ENCODE measurements around the gene SERPINF2.
"Not testable (repeated sequence)": the region's sequence is repeated elsewhere in the genome, so short reads cannot be mapped to it uniquely, and the experiment has no call there.

The SERPINF2 gene

GRCh38 chr17:1742371-1743087 lies at the start of gene SERPINF2:
SERPINF2 (plus strand) TSS chr17:1742871; CDS start chr17:1744996, 2,125 bp downstream.
- Histone ChIP-seq H3K4me3 (no peak within 1 kb of the TSS), H3K36me3 (ENCODE audit: insufficient read depth, low read length) (no peaks in the 10 kb centered on the region), H3K9ac (ENCODE audit: insufficient read length) (no peak within 1 kb of the TSS), H3K9me3 (ENCODE audit: low read depth, low read length) (no peaks in the 10 kb centered on the region), H3K27ac (no peak within 1 kb of the TSS)
- no peak for TF ChIP-seq EZH2 (IDR thresholded peaks at IDR 0.05)
- no peak for TF ChIP-seq FOXP2 (optimal IDR thresholded peaks at IDR 0.05; ENCODE audit: control extremely low read depth, extremely low read length, insufficient read depth)
- no peak for TF ChIP-seq POLR2AphosphoS5 (IDR thresholded peaks at IDR 0.05; ENCODE audit: borderline replicate concordance, low read depth, low read length)
- no peak for DNase-seq (ENCODE audit: low read depth, low spot score)

DNA sequence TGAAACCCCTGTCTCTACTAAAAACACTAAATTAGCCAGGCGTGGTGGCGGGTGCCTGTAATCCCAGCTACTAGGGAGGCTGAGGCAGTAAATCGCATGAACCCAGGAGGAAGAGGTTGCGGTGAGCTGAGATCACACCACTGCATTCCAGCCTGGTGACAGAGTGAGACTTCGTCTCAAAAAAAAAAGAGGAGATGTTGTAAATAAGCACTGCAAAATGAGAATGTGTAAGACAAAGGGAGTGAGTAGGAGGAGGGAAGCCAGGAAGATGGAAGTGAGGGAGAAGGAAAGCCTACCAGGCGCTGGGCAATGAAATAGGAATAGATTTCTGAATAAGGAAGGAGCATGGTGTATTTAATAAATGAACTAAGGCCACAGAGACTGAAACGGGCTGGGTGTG lies 49.3 kb upstream of the SERPINF2 start:
- no peak for DNase-seq (ENCODE audit: low read depth, low spot score)
- TF ChIP-seq FOXP2 (optimal IDR thresholded peaks at IDR 0.05; ENCODE audit: control extremely low read depth, extremely low read length, insufficient read depth), result no peak
- no peak for TF ChIP-seq EZH2 (IDR thresholded peaks at IDR 0.05)
- no peak for TF ChIP-seq POLR2AphosphoS5 (IDR thresholded peaks at IDR 0.05; ENCODE audit: borderline replicate concordance, low read depth, low read length)
- Histone ChIP-seq H3K9ac (ENCODE audit: insufficient read length) (no peak overlapping the region), H3K36me3 (ENCODE audit: insufficient read depth, low read length) (no peaks in the 10 kb centered on the region), H3K4me3 (no peak overlapping the region), H3K9me3 (ENCODE audit: low read depth, low read length) (no peaks in the 10 kb centered on the region), H3K27ac (no peak overlapping the region)

DNA sequence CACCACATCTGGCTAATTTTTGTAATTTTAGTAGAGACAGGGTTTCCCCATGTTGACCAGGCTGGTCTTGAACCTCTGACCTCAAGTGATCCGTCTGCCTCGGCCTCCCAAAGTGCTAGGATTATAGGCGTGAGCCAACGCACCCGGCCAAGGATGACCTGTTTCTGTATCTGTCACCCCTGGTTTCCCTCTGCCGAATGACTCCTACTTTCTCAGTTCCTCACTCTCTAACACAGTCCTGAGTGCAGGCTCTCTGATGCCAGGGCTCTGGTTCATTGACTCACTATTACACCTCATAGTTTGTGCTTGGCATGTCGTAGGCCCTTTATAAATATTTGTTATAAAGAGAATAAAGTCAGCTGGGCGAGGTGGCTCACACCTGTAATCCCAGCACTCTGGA lies 47.3 kb upstream of the SERPINF2 start:
- TF ChIP-seq FOXP2 (optimal IDR thresholded peaks at IDR 0.05; ENCODE audit: control extremely low read depth, extremely low read length, insufficient read depth) (no peak), POLR2AphosphoS5 (IDR thresholded peaks at IDR 0.05; ENCODE audit: borderline replicate concordance, low read depth, low read length) (no peak), EZH2 (IDR thresholded peaks at IDR 0.05) (no peak)
- no peak for DNase-seq (ENCODE audit: low read depth, low spot score)
- H3K9ac ChIP-seq (ENCODE audit: insufficient read length), result no peak overlapping the region
- no peak overlapping the region for H3K27ac ChIP-seq
- H3K9me3 ChIP-seq (ENCODE audit: low read depth, low read length), result no peaks in the 10 kb centered on the region
- no peaks in the 10 kb centered on the region for H3K36me3 ChIP-seq (ENCODE audit: insufficient read depth, low read length)
- no peak overlapping the region for H3K4me3 ChIP-seq

- no peak for TF ChIP-seq FOXP2 (optimal IDR thresholded peaks at IDR 0.05; ENCODE audit: control extremely low read depth, extremely low read length, insufficient read depth)
- TF ChIP-seq EZH2 (IDR thresholded peaks at IDR 0.05), result no peak
- TF ChIP-seq POLR2AphosphoS5 (IDR thresholded peaks at IDR 0.05; ENCODE audit: borderline replicate concordance, low read depth, low read length), result no peak
- no peak overlapping the region for H3K4me3 ChIP-seq
- H3K9ac ChIP-seq (ENCODE audit: insufficient read length), result no peak overlapping the region
- H3K27ac ChIP-seq, result no peak overlapping the region
- no peak for DNase-seq (ENCODE audit: low read depth, low spot score)
- no peaks in the 10 kb centered on the region for H3K9me3 ChIP-seq (ENCODE audit: low read depth, low read length)
- H3K36me3 ChIP-seq (ENCODE audit: insufficient read depth, low read length), result no peaks in the 10 kb centered on the region
Observed at GRCh38 chr17:1697681-1698080, 45.0 kb upstream of the SERPINF2 start.

DNA sequence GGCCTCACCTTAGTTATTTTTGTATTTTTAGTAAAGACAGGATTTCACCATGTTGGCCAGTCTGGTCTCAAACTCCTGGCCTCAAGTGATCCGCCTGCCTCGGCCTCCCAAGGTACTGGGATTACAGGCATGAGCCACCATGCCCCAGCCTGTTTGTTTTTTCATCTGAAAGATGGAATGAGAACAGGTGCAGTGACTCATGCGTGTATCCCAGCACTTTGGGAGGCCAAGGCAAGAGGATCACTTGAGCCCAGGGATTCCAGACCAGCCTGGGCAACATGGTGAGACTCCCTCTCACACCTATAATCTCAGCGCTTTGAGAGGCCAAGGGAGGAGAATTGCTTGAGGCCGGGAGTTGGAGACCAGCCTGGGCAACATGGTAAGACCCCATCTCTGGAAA lies 42.8 kb upstream of the SERPINF2 start:
- not testable (repeated sequence) for H3K36me3 ChIP-seq (ENCODE audit: insufficient read depth, low read length); H3K9ac ChIP-seq (ENCODE audit: insufficient read length); H3K27ac ChIP-seq; DNase-seq (ENCODE audit: low read depth, low spot score); H3K9me3 ChIP-seq (ENCODE audit: low read depth, low read length); H3K4me3 ChIP-seq

GRCh38 chr17:1703063-1703462 lies 39.6 kb upstream of the SERPINF2 start:
- no peak overlapping the region for H3K9ac ChIP-seq (ENCODE audit: insufficient read length)
- TF ChIP-seq POLR2AphosphoS5 (IDR thresholded peaks at IDR 0.05; ENCODE audit: borderline replicate concordance, low read depth, low read length) (no peak), FOXP2 (optimal IDR thresholded peaks at IDR 0.05; ENCODE audit: control extremely low read depth, extremely low read length, insufficient read depth) (no peak), EZH2 (IDR thresholded peaks at IDR 0.05) (no peak)

DNA sequence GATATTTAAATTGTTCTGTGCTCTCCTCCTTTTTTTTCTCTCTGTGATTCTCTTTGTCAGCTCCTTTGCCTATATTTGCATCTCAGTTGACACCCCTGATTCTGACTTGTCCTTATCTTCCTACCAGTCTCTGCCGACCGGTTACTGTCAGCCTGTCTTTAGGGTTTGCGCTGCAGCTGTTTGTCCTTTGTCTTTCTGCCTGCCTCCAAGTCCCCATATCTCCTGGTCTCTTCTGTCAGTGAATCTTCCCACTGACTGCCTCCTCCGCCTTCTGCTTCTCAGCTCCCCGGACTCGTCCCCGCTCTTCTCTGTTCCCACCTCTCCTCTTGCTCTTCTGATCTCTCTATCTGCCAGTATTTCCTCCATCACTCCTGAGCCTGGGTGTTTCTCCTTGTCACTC lies 37.7 kb upstream of the SERPINF2 start:
- H3K36me3 ChIP-seq (ENCODE audit: insufficient read depth, low read length), result no peaks in the 10 kb centered on the region

More at GRCh38 chr17:1703063-1703462, 39.6 kb upstream of the SERPINF2 start:
- no peaks in the 10 kb centered on the region for H3K9me3 ChIP-seq (ENCODE audit: low read depth, low read length)
- no peak overlapping the region for H3K27ac ChIP-seq
- DNase-seq (ENCODE audit: low read depth, low spot score), result no peak
- no peaks in the 10 kb centered on the region for H3K36me3 ChIP-seq (ENCODE audit: insufficient read depth, low read length)
- no peak overlapping the region for H3K4me3 ChIP-seq

GRCh38 chr17:1707107-1707506 lies 35.6 kb upstream of the SERPINF2 start:
- TF ChIP-seq POLR2AphosphoS5 (IDR thresholded peaks at IDR 0.05; ENCODE audit: borderline replicate concordance, low read depth, low read length) (no peak), EZH2 (IDR thresholded peaks at IDR 0.05) (no peak), FOXP2 (optimal IDR thresholded peaks at IDR 0.05; ENCODE audit: control extremely low read depth, extremely low read length, insufficient read depth) (no peak)
- DNase-seq (ENCODE audit: low read depth, low spot score), result no peak

More for the DNA sequence above, 37.7 kb upstream of the SERPINF2 start:
- no peak for DNase-seq (ENCODE audit: low read depth, low spot score)
- no peak overlapping the region for H3K27ac ChIP-seq
- H3K9ac ChIP-seq (ENCODE audit: insufficient read length), result no peak overlapping the region
- H3K4me3 ChIP-seq, result no peak overlapping the region
- H3K9me3 ChIP-seq (ENCODE audit: low read depth, low read length), result no peaks in the 10 kb centered on the region
- no peak for TF ChIP-seq FOXP2 (optimal IDR thresholded peaks at IDR 0.05; ENCODE audit: control extremely low read depth, extremely low read length, insufficient read depth)
- no peak for TF ChIP-seq POLR2AphosphoS5 (IDR thresholded peaks at IDR 0.05; ENCODE audit: borderline replicate concordance, low read depth, low read length)
- TF ChIP-seq EZH2 (IDR thresholded peaks at IDR 0.05), result no peak

DNA sequence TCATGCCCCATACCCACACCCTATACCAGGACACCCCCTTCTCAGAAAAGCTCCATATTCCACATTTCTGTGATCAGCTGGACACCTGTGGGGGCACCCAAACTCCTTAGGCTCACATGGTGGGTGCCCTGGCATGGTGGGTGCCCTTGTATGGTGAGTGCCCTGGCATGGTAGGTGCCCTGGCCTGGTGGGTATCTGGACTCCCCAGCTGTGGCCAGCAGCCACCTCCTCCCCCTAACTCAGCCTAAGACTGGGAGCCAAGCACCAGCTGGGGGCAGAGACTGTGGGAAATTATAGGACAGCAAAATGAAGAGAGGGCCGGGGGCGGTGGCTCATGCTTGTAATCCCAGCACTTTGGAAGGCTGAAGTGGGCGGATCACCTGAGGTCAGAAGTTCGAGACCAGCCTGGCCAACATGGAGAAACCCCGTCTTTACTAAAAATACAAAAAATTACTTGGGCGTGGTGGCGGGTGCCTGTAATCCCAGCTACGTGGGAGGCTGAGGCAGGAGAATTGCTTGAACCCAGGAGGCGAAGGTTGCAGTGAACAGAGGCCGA lies 33.8 kb upstream of the SERPINF2 start:
- H3K9me3 ChIP-seq (ENCODE audit: low read depth, low read length); H3K4me3 ChIP-seq; H3K9ac ChIP-seq (ENCODE audit: insufficient read length); H3K36me3 ChIP-seq (ENCODE audit: insufficient read depth, low read length); H3K27ac ChIP-seq; DNase-seq (ENCODE audit: low read depth, low spot score): not testable (repeated sequence)

More at GRCh38 chr17:1707107-1707506, 35.6 kb upstream of the SERPINF2 start:
- no peak overlapping the region for H3K27ac ChIP-seq
- no peak overlapping the region for H3K9ac ChIP-seq (ENCODE audit: insufficient read length)
- no peak overlapping the region for H3K4me3 ChIP-seq
- H3K36me3 ChIP-seq (ENCODE audit: insufficient read depth, low read length), result no peaks in the 10 kb centered on the region
- no peaks in the 10 kb centered on the region for H3K9me3 ChIP-seq (ENCODE audit: low read depth, low read length)
